GM19467 (cell line): ENCODE results near the gene BACH2.
"Not testable (repeated sequence)": the region's sequence is repeated elsewhere in the genome, so short reads cannot be mapped to it uniquely, and the experiment has no call there.

Source experiments
- ATAC-seq: cut with Tn5 transposase; IDR thresholded peaks from one replicate; pipeline ENCODE4 v1.9.1; 2021; ENCODE audit warnings: mild to moderate bottlenecking, moderate library complexity; ENCODE audit not compliant: unreplicated experiment

Gene BACH2

GRCh38 chr6:89927791-89928550 is 368.7 kb downstream of the BACH2 start:
- ATAC-seq: no peak

- ATAC-seq: no peak
Observed at GRCh38 chr6:89927264-89927663, 369.4 kb downstream of the BACH2 start.

DNA sequence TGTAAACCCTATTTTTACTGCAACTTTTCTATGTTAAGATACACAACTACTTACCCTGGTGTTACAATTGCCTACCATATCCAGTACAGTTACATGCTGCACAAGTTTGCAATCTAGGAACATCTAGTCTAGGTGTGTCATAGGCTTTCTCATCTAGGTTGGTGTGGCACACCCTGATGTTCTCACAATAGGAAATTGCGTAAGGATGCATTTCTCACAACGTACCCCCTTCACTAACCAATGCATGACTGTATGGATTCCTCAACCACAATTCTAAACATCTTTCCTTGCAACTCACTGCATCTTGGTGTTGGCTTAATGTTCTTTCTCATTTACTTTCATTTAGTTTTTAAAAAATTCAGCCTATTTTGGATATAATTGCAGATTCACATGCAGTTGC is 370.8 kb downstream of the BACH2 start:
- no peak for ATAC-seq

- no peak for ATAC-seq
Observed at GRCh38 chr6:89924231-89924630, 372.4 kb downstream of the BACH2 start.

- no peak for ATAC-seq
Observed at GRCh38 chr6:89921691-89922090, 375.0 kb downstream of the BACH2 start.

- no peak for ATAC-seq
Observed at GRCh38 chr6:89921197-89921596, 375.4 kb downstream of the BACH2 start.

DNA sequence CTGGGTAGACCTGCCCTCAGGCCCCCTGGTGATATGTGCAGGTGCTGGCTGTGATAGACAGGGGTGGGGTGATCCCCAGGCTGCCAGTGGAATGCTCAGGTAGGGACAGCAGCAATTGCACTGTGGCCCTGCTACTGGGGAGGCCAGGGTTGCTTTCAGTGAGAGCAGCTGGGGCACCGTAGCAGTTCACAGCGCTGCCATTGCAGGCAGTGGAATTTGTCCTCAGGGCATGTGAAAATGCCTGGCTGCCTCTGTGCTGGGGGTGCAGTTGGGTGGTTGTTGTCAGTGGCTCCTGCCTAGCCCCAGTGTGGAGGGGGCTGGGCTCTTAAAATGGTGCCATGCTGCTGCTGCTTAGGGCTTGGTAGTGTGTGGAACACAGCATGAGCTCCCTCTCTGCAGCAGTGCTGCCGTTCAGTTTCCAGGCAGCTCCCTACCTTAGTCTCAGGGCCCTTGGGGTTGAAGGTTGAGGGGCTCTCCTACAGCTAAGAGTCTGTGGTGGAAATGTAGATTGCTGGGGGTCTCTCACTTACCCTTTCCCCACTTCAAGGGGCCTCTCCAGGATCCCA is 378.8 kb downstream of the BACH2 start:
- ATAC-seq: no peak

- no peak for ATAC-seq
Observed at GRCh38 chr6:89917216-89917615, 379.4 kb downstream of the BACH2 start.

GRCh38 chr6:89916136-89916920 is 380.3 kb downstream of the BACH2 start:
- ATAC-seq: no peak

GRCh38 chr6:89910902-89911240 is 385.8 kb downstream of the BACH2 start:
- ATAC-seq: no peak

DNA sequence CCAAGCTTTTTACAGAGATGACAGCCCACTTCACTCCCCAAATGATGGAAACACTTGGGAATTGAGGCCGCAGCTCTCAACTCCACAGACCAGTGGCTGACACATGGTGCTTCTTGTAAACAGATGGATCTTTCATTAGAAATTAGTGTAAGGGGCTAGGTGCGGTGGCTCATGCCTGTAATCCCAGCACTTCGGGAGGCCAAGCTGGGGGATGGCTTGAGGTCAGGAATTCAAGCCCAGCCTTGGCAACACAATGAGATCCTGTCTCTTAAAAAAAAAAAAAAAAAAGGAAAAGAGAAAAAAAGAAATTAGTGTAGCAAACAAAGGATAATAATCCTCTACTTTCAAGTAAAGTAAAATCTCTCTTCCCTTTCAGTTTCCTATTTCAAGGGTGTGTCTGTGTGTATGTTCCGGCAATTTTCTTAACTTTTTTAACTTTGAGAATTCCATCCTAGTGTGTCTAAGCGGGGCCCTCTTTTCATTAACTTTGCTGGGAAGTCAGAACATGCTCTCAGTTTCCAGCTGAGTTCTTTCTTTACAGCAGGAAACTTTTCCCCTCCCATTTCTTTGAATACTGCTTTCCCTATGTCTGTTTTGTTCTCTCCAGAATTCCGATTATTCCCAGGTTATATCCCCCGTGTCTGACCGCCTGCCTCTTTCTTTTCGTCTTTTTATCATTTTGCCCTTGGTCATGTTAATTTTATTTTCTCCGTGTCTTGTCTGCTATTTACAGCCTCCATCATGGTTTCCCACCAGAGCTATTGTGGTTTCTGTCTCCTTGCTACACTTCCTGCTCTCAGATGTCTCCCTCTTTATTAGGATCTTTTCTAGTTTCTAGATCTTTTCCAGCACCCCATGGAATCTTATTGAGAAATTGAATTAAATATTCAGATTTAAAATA is 386.4 kb downstream of the BACH2 start:
- not testable (repeated sequence) for ATAC-seq

- no peak for ATAC-seq
Observed at GRCh38 chr6:89895276-89895874, 401.3 kb downstream of the BACH2 start.

DNA sequence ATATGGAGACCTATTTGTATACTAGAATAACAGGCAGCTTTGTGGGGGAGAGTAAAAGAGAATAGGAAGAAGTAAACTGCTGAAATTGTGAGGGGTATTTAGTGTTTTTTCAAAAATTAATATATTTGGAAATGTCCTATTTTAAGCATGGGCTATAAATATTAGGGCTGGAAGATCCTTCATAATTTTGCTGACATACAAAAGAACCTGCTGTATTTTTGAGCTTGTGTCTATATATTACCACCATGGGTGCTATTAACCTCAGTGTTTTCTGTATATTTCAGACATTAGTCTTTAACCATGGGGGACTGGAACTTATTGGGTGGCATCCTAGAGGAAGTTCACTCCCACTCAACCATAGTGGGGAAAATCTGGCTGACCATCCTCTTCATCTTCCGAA is 402.5 kb downstream of the BACH2 start, which contains the start of gene GJA10:
Gene GJA10, plus strand, starts transcription at position 301 of the 400 bp plus-strand sequence. Its CDS starts 0 bp downstream, at position 301.
- ATAC-seq: no peak

DNA sequence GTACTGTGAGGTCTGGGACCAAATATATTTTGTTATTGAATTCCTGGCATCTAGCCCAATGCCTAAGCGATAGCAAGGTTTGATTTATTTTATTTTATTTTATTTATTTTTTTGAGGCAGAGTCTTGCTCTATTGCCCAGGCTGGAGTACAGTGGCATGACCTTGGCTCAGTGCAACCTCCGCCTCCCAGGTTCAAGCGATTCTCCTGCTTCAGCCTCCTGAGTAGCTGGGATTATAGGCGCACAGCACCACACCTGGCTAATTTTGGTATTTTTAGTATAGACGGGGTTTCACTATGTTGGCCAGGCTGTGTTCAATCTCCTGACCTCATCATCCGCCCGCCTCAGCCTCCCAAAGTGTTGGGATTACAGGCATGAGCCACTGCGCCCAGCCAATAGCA is 404.1 kb downstream of the BACH2 start:
- not testable (repeated sequence) for ATAC-seq

- not testable (repeated sequence) for ATAC-seq
Observed at GRCh38 chr6:89890845-89891528, 405.7 kb downstream of the BACH2 start.

DNA sequence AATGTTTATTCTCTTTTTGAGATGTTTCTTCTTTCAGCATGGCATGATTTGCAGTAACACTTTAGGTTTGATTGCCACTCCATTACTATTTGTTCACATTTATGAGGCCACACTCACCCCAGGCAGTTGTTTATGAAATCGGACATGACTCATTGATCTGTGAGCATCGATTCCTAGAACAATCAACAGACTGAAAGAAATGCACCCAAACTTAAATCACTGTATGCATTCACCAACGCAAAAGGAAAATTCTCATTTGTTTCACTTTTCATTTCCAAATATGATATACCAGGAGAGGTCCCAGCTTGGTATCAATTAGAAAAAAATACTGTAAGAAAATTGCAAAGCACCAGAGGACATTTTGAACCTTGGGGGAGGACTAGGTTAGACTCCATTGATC is 407.8 kb downstream of the BACH2 start:
- ATAC-seq: no peak

DNA sequence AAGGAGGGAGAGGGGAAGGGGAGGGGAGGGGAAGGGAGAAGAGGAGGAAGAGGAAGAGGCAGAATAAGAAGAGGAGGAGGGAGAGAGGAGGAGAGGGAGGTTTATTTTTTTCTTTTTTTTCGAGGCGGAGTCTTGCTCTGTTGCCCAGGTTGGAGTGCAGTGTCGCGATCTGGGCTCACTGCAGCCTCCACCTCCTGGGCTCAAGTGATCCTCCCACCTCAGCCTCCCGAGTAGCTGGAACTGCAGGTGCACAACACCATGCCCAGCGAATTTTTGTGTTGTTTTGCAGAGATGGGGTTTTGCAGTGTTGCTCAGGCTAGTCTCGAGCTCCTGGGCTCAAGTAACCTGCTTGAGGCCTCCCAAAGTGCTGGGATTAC is 408.5 kb downstream of the BACH2 start:
- no peak for ATAC-seq

DNA sequence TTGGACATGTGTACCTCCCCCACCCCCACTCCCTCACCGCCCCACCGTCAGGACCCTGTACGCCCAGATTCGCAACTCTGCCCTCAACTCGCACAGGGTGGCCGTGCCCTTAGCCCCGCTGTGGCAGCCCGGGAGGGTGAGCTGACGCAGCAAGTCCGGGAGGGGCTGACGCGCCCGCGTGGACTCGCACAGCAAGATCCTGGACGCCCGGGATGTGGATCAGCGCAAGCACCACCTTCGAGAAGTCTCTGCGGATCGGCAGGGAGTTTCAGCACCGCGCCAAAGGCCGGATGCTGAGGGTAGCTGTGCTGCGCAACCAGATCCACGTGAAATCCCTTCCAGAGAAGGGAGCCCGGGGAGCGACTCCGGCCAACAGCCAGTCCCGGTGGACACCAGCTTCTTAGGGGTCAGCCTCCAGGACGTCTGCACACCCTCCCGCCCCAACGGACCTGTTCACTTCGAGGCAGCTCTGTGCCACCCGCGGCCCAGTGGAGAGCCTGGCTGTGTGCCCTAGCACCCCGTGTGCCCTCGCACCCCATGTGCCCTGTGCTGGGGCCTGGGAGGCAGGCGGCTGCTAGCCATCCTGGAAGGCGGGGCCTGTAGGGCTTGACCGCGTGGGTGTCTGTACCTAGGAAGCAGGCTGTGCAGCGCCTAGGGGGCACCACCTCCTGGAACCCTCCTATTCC is 409.0 kb downstream of the BACH2 start:
- ATAC-seq: no peak

GRCh38 chr6:89886378-89887120 is 410.1 kb downstream of the BACH2 start:
- ATAC-seq: no peak
